K562 (cell line): ENCODE data around the gene ANXA3. TPM values are rescaled to one million over a fixed set of nuclear protein-coding genes. Genes with fewer than 3 reads are reported as not detected.

Experiments used
- ARID1B ChIP-seq: fragments of 450-650 bp; IDR thresholded peaks from 2 replicates; pipeline ENCODE4 v1.6.1; 2016; ENCODE audit warnings: antibody characterized with exemption, mild to moderate bottlenecking, inconsistent platforms
- ATF1 ChIP-seq, 2 experiments: fragments of 450-650 bp in 1 of 2; IDR thresholded peaks; 2 replicates each; pipeline ENCODE4 v1.6.1; 2016; ENCODE audit warnings: missing compliant biosample characterization in 1 of 2, missing genetic modification characterization in 1 of 2
- ELF1 ChIP-seq: fragments of 200-800 bp; sonication (Bioruptor generic); IDR thresholded peaks from 2 replicates; pipeline ENCODE4 v1.6.1; 2016; ENCODE audit warnings: missing genetic modification characterization, missing compliant biosample characterization
- ELF4 ChIP-seq: fragments of 450-650 bp; formaldehyde crosslinking; IDR thresholded peaks from 2 replicates; pipeline ENCODE4 v1.4.0; 2022; ENCODE audit warnings: missing genetic modification characterization
- FOXK2 ChIP-seq, 2 experiments: fragments of 450-650 bp; IDR thresholded peaks in 1 of 2; conservative IDR thresholded peaks in 1 of 2; 2 replicates each; pipeline ENCODE4 v1.6.1; 2016; ENCODE audit warnings: low read depth in 2 of 2, mild to moderate bottlenecking in 1 of 2
- ID3 ChIP-seq, 2 experiments: fragments of 250-450 bp in 1 of 2; fragments of 450-650 bp in 1 of 2; sonication (Bioruptor Pico) in 1 of 2; IDR thresholded peaks; 2 replicates each; pipeline versions ENCODE4 v1.6.1 to v1.8.0; 2016 to 2021; ENCODE audit warnings: mild to moderate bottlenecking in 2 of 2, moderate library complexity in 2 of 2, missing compliant biosample characterization in 1 of 2, missing genetic modification characterization in 1 of 2
- KDM5B ChIP-seq: fragments of 200-600 bp; sonication (generic); IDR thresholded peaks from 2 replicates; pipeline ENCODE4 v1.6.1; 2012; ENCODE audit warnings: low read depth, mild to moderate bottlenecking, moderate library complexity, low read length, control low read depth, inconsistent platforms; ENCODE audit not compliant: insufficient replicate concordance
- KLF1 ChIP-seq: fragments of 450-650 bp; IDR thresholded peaks from 2 replicates; pipeline ENCODE4 v1.6.1; 2016; ENCODE audit warnings: missing genetic modification characterization, missing compliant biosample characterization
- MCM7 ChIP-seq, 2 experiments: fragments of 450-650 bp; IDR thresholded peaks; 2 replicates each; pipeline ENCODE4 v1.6.1; 2016 to 2018
- MTA3 ChIP-seq: fragments of 450-650 bp; formaldehyde crosslinking; IDR thresholded peaks from 2 replicates; pipeline ENCODE4 v1.6.1; 2017; ENCODE audit warnings: mild to moderate bottlenecking, borderline replicate concordance
- NBN ChIP-seq: fragments of 450-650 bp; IDR thresholded peaks from 2 replicates; pipeline ENCODE4 v1.6.1; 2016; ENCODE audit warnings: low read depth, mild to moderate bottlenecking
- NCOA4 ChIP-seq: fragments of 450-650 bp; IDR thresholded peaks from 2 replicates; pipeline ENCODE4 v1.6.1; 2018; ENCODE audit warnings: mild to moderate bottlenecking; ENCODE audit not compliant: partially characterized antibody
- NCOR1 ChIP-seq: fragments of 450-650 bp; IDR thresholded peaks from 2 replicates; pipeline ENCODE4 v1.6.1; 2016; ENCODE audit warnings: mild to moderate bottlenecking, moderate library complexity
- NKRF ChIP-seq: fragments of 450-650 bp; IDR thresholded peaks from 2 replicates; pipeline ENCODE4 v1.6.1; 2016; ENCODE audit warnings: borderline replicate concordance
- SMAD3 ChIP-seq: fragments of 450-650 bp; formaldehyde crosslinking; conservative IDR thresholded peaks from 2 replicates; pipeline ENCODE4 v1.4.0; 2020; ENCODE audit warnings: mild to moderate bottlenecking
- YY1 ChIP-seq, 3 experiments: IDR thresholded peaks; 2 replicates each; pipeline ENCODE4 v1.6.1; 2011; ENCODE audit warnings: low read length in 2 of 3, mild to moderate bottlenecking in 2 of 3, moderate library complexity in 2 of 3, borderline replicate concordance in 1 of 3, control low read depth in 1 of 3, low read depth in 1 of 3; ENCODE audit not compliant: insufficient read depth in 3 of 3, insufficient replicate concordance in 2 of 3, control insufficient read depth in 1 of 3, insufficient read length in 1 of 3; ENCODE audit errors: extremely low read depth in 1 of 3
- ZBTB1 ChIP-seq: sonication (generic); formaldehyde crosslinking; IDR thresholded peaks from 2 replicates; pipeline ENCODE4 v1.8.1; 2023; ENCODE audit warnings: missing genetic modification reagents, low read depth, mild to moderate bottlenecking, borderline replicate concordance
- ZBTB11 ChIP-seq, 3 experiments: fragments of 200-800 bp in 1 of 3; fragments of 250-450 bp in 1 of 3; fragments of 450-650 bp in 1 of 3; sonication (Bioruptor Pico) in 1 of 3; sonication (Bioruptor generic) in 1 of 3; formaldehyde crosslinking in 1 of 3; IDR thresholded peaks; 2 replicates each; pipeline versions ENCODE4 v1.6.1 to v1.8.0; 2016 to 2022; ENCODE audit warnings: mild to moderate bottlenecking in 2 of 3, missing genetic modification characterization in 2 of 3, missing compliant biosample characterization in 1 of 3, moderate library complexity in 1 of 3
- ZKSCAN3 ChIP-seq: fragments of 250-450 bp; sonication (Bioruptor Pico); IDR thresholded peaks from 2 replicates; pipeline ENCODE4 v1.4.0; 2020
- ZNF165 ChIP-seq: fragments of 250-450 bp; sonication (Bioruptor Pico); IDR thresholded peaks from 2 replicates; pipeline ENCODE4 v1.4.0; 2020; ENCODE audit warnings: borderline replicate concordance
- ZNF41 ChIP-seq: fragments of 250-450 bp; sonication (Bioruptor Pico); conservative IDR thresholded peaks from 2 replicates; pipeline ENCODE4 v1.4.0; 2020; ENCODE audit warnings: mild to moderate bottlenecking
- ZNF75A ChIP-seq: fragments of 450-650 bp; formaldehyde crosslinking; IDR thresholded peaks from 2 replicates; pipeline ENCODE4 v1.4.0; 2020; ENCODE audit warnings: mild to moderate bottlenecking
- polyA plus RNA-seq, 8 experiments: library from polyadenylated mRNA; depleted of rRNA in 4 of 8; stranded (reverse) in 5 of 8; unstranded in 3 of 8; fragments of >200 nt; fragmentation: Nextera tagmentation in 2 of 8; fragmentation: Illumina TruSeq in 1 of 8; extraction: Ambion mirVana in 2 of 8; extraction: Trizol in 1 of 8; gene quantifications; 2 replicates each; pipeline versions ENCODE4 v1.2.1 to v1.2.3, GENCODE V29; 2011 to 2014; ENCODE audit warnings: inconsistent platforms in 1 of 8, missing spikeins in 1 of 8
- total RNA-seq, 7 experiments: library from RNA; depleted of rRNA in 6 of 7; stranded (reverse); fragments of >200 nt in 6 of 7; fragmentation: Illumina TruSeq in 2 of 7; extraction: Trizol in 2 of 7; gene quantifications; 2 replicates each; pipeline versions ENCODE4 v1.2.1 to v1.2.3, GENCODE V29; 2011 to 2021; ENCODE audit warnings: low replicate concordance in 1 of 7

The ANXA3 gene
- total and polyA plus RNA-seq, 9 of the 15 experiments (the other 6 are each of a cell fraction or from before 2014, with no cell fraction given) = 6.3 to 15.5 (median 9.8) TPM

- no peak for TF ChIP-seq ID3 (CRISPR knock-in tag; IDR thresholded peaks at IDR 0.05)
- TF ChIP-seq ID3 (tag; IDR thresholded peaks at IDR 0.05) = 0 out of 2 replicates have a peak, but pooled peaks have one; percentile 45
- no peak for TF ChIP-seq ZBTB11 (CRISPR knock-in tag; IDR thresholded peaks at IDR 0.05)
- TF ChIP-seq ARID1B = peak; percentile 61
- no peak for TF ChIP-seq ZNF165 (CRISPR knock-in tag)
- no peak for TF ChIP-seq KLF1 (tag)
- no peak for TF ChIP-seq ZBTB1 (CRISPR knock-in tag)
- TF ChIP-seq SMAD3 (CRISPR knock-in tag) = no peak
- TF ChIP-seq NCOR1 = 0 out of 2 replicates have a peak, but pooled peaks have one; percentile 19
- TF ChIP-seq ZNF75A = no peak
- peak in 1 of 2 experiments; percentile 55; a peak in 2 of 4 replicates for TF ChIP-seq FOXK2 (conservative IDR thresholded peaks at IDR 0.05 in 1 of 2, IDR thresholded peaks at IDR 0.05 in 1 of 2; ENCODE audit: low read depth in 2 of 2)
- TF ChIP-seq ZKSCAN3 (CRISPR knock-in tag) = no peak
- TF ChIP-seq ELF4 = no peak
- no peak for TF ChIP-seq MCM7 (IDR thresholded peaks at IDR 0.05)
- TF ChIP-seq YY1 (IDR thresholded peaks at IDR 0.05; ENCODE audit: borderline replicate concordance in 1 of 3, control insufficient read depth in 1 of 3, extremely low read depth in 1 of 3, insufficient read depth in 3 of 3, insufficient read length in 1 of 3, insufficient replicate concordance in 2 of 3, low read depth in 1 of 3, low read length in 2 of 3) = no peak
- TF ChIP-seq NCOA4 = no peak
- no peak for TF ChIP-seq ATF1 (CRISPR knock-in tag; IDR thresholded peaks at IDR 0.05)
- no peak for TF ChIP-seq ATF1 (tag; IDR thresholded peaks at IDR 0.05)
- TF ChIP-seq MTA3 = peak; percentile 31; the same call in 1 of the 2 replicates
- TF ChIP-seq ELF1 (tag) = peak; percentile 63; the same call in 1 of the 2 replicates
- TF ChIP-seq KDM5B = no peak
- TF ChIP-seq ZNF41 (CRISPR knock-in tag) = no peak
- TF ChIP-seq NBN = peak; percentile 47; the same call in 1 of the 2 replicates
- no peak; the same call in 1 of the 2 replicates for TF ChIP-seq NKRF
Observed at GRCh38 chr4:78656968-78657445, 105.4 kb downstream of the ANXA3 start (continued).
